Neural crest cell (in vitro differentiated cells): ENCODE results near the gene HSD11B1L. TPM values are rescaled to one million over a fixed set of nuclear protein-coding genes. Genes with fewer than 3 reads are reported as not detected.
A peak's percentile ranks its signal among the peaks of the same experiment; 100 is the strongest.

ENCODE experiments used
- DNase-seq: peaks from one replicate; pipeline ENCODE4 v3.0.0; 2021; ENCODE audit warnings: low read depth, mixed read lengths, low spot score
- H3K27ac Mint-ChIP-seq: one replicate; pipeline ENCODE4 v1.8.0; 2021; ENCODE audit warnings: mild to moderate bottlenecking, mixed read lengths; ENCODE audit not compliant: unreplicated experiment
- H3K27me3 Mint-ChIP-seq: 2 replicates; pipeline ENCODE4 v1.8.0; 2021; ENCODE audit warnings: low read depth, mild to moderate bottlenecking, mixed read lengths
- H3K36me3 Mint-ChIP-seq: 2 replicates; pipeline ENCODE4 v1.8.0; 2021; ENCODE audit warnings: low read depth, mild to moderate bottlenecking, mixed read lengths
- H3K4me1 Mint-ChIP-seq: 2 replicates; pipeline ENCODE4 v1.8.0; 2021; ENCODE audit warnings: mixed read lengths
- H3K4me3 Mint-ChIP-seq: one replicate; pipeline ENCODE4 v1.8.0; 2021; ENCODE audit warnings: mild to moderate bottlenecking, mixed read lengths
- H3K9me3 Mint-ChIP-seq: 2 replicates; pipeline ENCODE4 v1.8.0; 2021; ENCODE audit warnings: mixed read lengths
- total RNA-seq: library from RNA; stranded (reverse); gene quantifications from 2 replicates; pipeline ENCODE4 v1.2.1, GENCODE V29; 2021
- TF ChIP-seq, protein P1 (sequence below): fragments of 200-600 bp; sonication (generic); conservative IDR thresholded peaks from 2 replicates; pipeline ENCODE4 v1.5.0; 2021; ENCODE audit warnings: antibody characterized with exemption, mild to moderate bottlenecking

HSD11B1L gene
- total RNA-seq, 1 donor from 2014 or later: 21.7 TPM

- no peak for DNase-seq
- peak overlapping the region; percentile 87 for H3K4me3 Mint-ChIP-seq
- H3K27ac Mint-ChIP-seq: peak overlapping the region; percentile 75
- peaks cover 4% of the 10 kb centered on the region for H3K36me3 Mint-ChIP-seq
- H3K9me3 Mint-ChIP-seq: peaks cover 3% of the 10 kb centered on the region
- H3K4me1 Mint-ChIP-seq: peaks cover 41% of the 10 kb centered on the region
- H3K27me3 Mint-ChIP-seq: peaks cover 6% of the 10 kb centered on the region
- TF ChIP-seq, protein P1, sequence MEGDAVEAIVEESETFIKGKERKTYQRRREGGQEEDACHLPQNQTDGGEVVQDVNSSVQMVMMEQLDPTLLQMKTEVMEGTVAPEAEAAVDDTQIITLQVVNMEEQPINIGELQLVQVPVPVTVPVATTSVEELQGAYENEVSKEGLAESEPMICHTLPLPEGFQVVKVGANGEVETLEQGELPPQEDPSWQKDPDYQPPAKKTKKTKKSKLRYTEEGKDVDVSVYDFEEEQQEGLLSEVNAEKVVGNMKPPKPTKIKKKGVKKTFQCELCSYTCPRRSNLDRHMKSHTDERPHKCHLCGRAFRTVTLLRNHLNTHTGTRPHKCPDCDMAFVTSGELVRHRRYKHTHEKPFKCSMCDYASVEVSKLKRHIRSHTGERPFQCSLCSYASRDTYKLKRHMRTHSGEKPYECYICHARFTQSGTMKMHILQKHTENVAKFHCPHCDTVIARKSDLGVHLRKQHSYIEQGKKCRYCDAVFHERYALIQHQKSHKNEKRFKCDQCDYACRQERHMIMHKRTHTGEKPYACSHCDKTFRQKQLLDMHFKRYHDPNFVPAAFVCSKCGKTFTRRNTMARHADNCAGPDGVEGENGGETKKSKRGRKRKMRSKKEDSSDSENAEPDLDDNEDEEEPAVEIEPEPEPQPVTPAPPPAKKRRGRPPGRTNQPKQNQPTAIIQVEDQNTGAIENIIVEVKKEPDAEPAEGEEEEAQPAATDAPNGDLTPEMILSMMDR: no peak
Observed at GRCh38 chr19:5682107-5682482, 1.3 kb downstream of the HSD11B1L start.

GRCh38 chr19:5683177-5683886 is 2.5 kb downstream of the HSD11B1L start:
- TF ChIP-seq, protein P1: no peak
- no peak overlapping the region for H3K27ac Mint-ChIP-seq
- H3K4me3 Mint-ChIP-seq: peak overlapping the region; percentile 79

GRCh38 chr19:5684694-5685430 is 4.0 kb downstream of the HSD11B1L start:
- Mint-ChIP-seq H3K4me3 (peak overlapping the region; percentile 23), H3K27me3 (peaks cover 11% of the 10 kb centered on the region), H3K4me1 (peaks cover 39% of the 10 kb centered on the region), H3K27ac (no peak overlapping the region), H3K9me3 (peaks cover 4% of the 10 kb centered on the region), H3K36me3 (peaks cover 4% of the 10 kb centered on the region)
- TF ChIP-seq, protein P1: no peak
- DNase-seq: no peak

More at GRCh38 chr19:5683177-5683886, 2.5 kb downstream of the HSD11B1L start:
- Mint-ChIP-seq H3K4me1 (peaks cover 41% of the 10 kb centered on the region), H3K27me3 (peaks cover 6% of the 10 kb centered on the region), H3K36me3 (peaks cover 4% of the 10 kb centered on the region), H3K9me3 (peaks cover 3% of the 10 kb centered on the region)
- DNase-seq: no peak

- Mint-ChIP-seq H3K27me3 (peaks cover 20% of the 10 kb centered on the region), H3K4me3 (peak overlapping the region; percentile 86), H3K36me3 (peaks cover 12% of the 10 kb centered on the region), H3K4me1 (peaks cover 40% of the 10 kb centered on the region), H3K9me3 (peaks cover 2% of the 10 kb centered on the region), H3K27ac (peak overlapping the region; percentile 12)
- peak; percentile 33 for DNase-seq
- TF ChIP-seq, protein P1: no peak
Observed at GRCh38 chr19:5686326-5686646, 5.5 kb downstream of the HSD11B1L start.

- H3K36me3 Mint-ChIP-seq: peaks cover 12% of the 10 kb centered on the region
- DNase-seq: peak; percentile 100
Observed at GRCh38 chr19:5686647-5687359, 6.0 kb downstream of the HSD11B1L start.

More at GRCh38 chr19:5686647-5687359, 6.0 kb downstream of the HSD11B1L start:
- Mint-ChIP-seq H3K4me1 (peaks cover 35% of the 10 kb centered on the region), H3K4me3 (peak overlapping the region; percentile 86), H3K9me3 (peaks cover 2% of the 10 kb centered on the region), H3K27me3 (peaks cover 18% of the 10 kb centered on the region), H3K27ac (peak overlapping the region; percentile 12)
- TF ChIP-seq, protein P1: peak; percentile 79
